H9 (cell line): ENCODE measurements around the gene IFT52. TPM values are rescaled to one million over a fixed set of nuclear protein-coding genes. Genes with fewer than 3 reads are reported as not detected.
A peak's percentile ranks its signal among the peaks of the same experiment; 100 is the strongest.

ENCODE experiments used
- DNase-seq: peaks from one replicate; pipeline ENCODE4 v3.0.0-alpha.2; 2017
- H2AFZ ChIP-seq: one replicate; pipeline ENCODE4 v1.6.1; 2013; ENCODE audit warnings: mild to moderate bottlenecking, low read length, control low read depth, moderate library complexity
- H2AK5ac ChIP-seq: 2 replicates; pipeline ENCODE4 v1.6.1; 2013; ENCODE audit warnings: low read length, control low read depth, mixed read lengths; ENCODE audit not compliant: insufficient read length
- H2BK120ac ChIP-seq: one replicate; pipeline ENCODE4 v1.6.1; 2013; ENCODE audit warnings: low read depth, mild to moderate bottlenecking, low read length, control low read depth, inconsistent platforms; ENCODE audit not compliant: poor library complexity, severe bottlenecking
- H2BK12ac ChIP-seq: 2 replicates; pipeline ENCODE4 v1.6.1; 2013; ENCODE audit warnings: low read length, control low read depth, mixed read lengths, low read depth; ENCODE audit not compliant: insufficient read length
- H2BK15ac ChIP-seq: 2 replicates; pipeline ENCODE4 v1.6.1; 2013; ENCODE audit warnings: low read depth, low read length, control low read depth
- H2BK20ac ChIP-seq: one replicate; pipeline ENCODE4 v1.6.1; 2013; ENCODE audit warnings: low read depth, mild to moderate bottlenecking, low read length, control low read depth, inconsistent platforms; ENCODE audit not compliant: poor library complexity, severe bottlenecking
- H2BK5ac ChIP-seq: 2 replicates; pipeline ENCODE4 v1.6.1; 2013; ENCODE audit warnings: low read length, control low read depth, mixed read lengths; ENCODE audit not compliant: insufficient read length
- H3K14ac ChIP-seq: 2 replicates; pipeline ENCODE4 v1.6.1; 2013; ENCODE audit warnings: low read length, control low read depth; ENCODE audit not compliant: insufficient read depth
- H3K18ac ChIP-seq: 2 replicates; pipeline ENCODE4 v1.6.1; 2013; ENCODE audit warnings: low read depth, mild to moderate bottlenecking, mixed read lengths, low read length, control low read depth; ENCODE audit not compliant: insufficient read length
- H3K23ac ChIP-seq: 2 replicates; pipeline ENCODE4 v1.6.1; 2013; ENCODE audit warnings: low read length, control low read depth, mixed read lengths, low read depth; ENCODE audit not compliant: insufficient read length
- H3K23me2 ChIP-seq: 2 replicates; pipeline ENCODE4 v1.6.1; 2013; ENCODE audit warnings: low read depth, mild to moderate bottlenecking, mixed read lengths, low read length, control low read depth; ENCODE audit not compliant: insufficient read length, poor library complexity, severe bottlenecking
- H3K27ac ChIP-seq: 2 replicates; pipeline ENCODE4 v1.5.1; 2013; ENCODE audit warnings: low read length, control low read depth, mixed read lengths, low read depth; ENCODE audit not compliant: insufficient read length
- H3K27me3 ChIP-seq: 2 replicates; pipeline ENCODE4 v1.6.1; 2013; ENCODE audit warnings: low read length, control low read depth, inconsistent platforms; ENCODE audit not compliant: insufficient read depth
- H3K4ac ChIP-seq: 2 replicates; pipeline ENCODE4 v1.6.1; 2013; ENCODE audit warnings: low read depth, mild to moderate bottlenecking, control low read depth, inconsistent platforms, low read length, moderate library complexity
- H3K4me1 ChIP-seq: 2 replicates; pipeline ENCODE4 v1.6.1; 2013; ENCODE audit warnings: low read length, control low read depth, inconsistent platforms; ENCODE audit not compliant: insufficient read depth
- H3K4me2 ChIP-seq: 2 replicates; pipeline ENCODE4 v1.6.1; 2013; ENCODE audit warnings: low read length, control low read depth, mixed read lengths; ENCODE audit not compliant: insufficient read length, insufficient read depth
- H3K56ac ChIP-seq: 2 replicates; pipeline ENCODE4 v1.6.1; 2013; ENCODE audit warnings: low read depth, mild to moderate bottlenecking, mixed read lengths, low read length, control low read depth; ENCODE audit not compliant: insufficient read length
- H3K79me1 ChIP-seq: 2 replicates; pipeline ENCODE4 v1.6.1; 2013; ENCODE audit warnings: low read depth, mild to moderate bottlenecking, moderate library complexity, low read length, control low read depth, inconsistent platforms; ENCODE audit not compliant: insufficient read depth, poor library complexity, severe bottlenecking
- H3K79me2 ChIP-seq: 2 replicates; pipeline ENCODE4 v1.6.1; 2013; ENCODE audit warnings: low read length, control low read depth, inconsistent platforms; ENCODE audit not compliant: insufficient read depth
- H3K9ac ChIP-seq: 2 replicates; pipeline ENCODE4 v1.6.1; 2013; ENCODE audit warnings: low read length, control low read depth, mixed read lengths; ENCODE audit not compliant: insufficient read length; ENCODE audit errors: extremely low read depth
- H3K9me3 ChIP-seq: one replicate; pipeline ENCODE4 v1.6.1; 2013; ENCODE audit warnings: low read depth, low read length, inconsistent platforms; ENCODE audit not compliant: control insufficient read depth
- H3T11ph ChIP-seq: one replicate; pipeline ENCODE4 v1.6.1; 2013; ENCODE audit warnings: mild to moderate bottlenecking, low read length, control low read depth, inconsistent platforms
- H4K20me1 ChIP-seq: one replicate; pipeline ENCODE4 v1.6.1; 2013; ENCODE audit not compliant: control insufficient read depth, insufficient read length, insufficient read depth
- H4K5ac ChIP-seq: 2 replicates; pipeline ENCODE4 v1.6.1; 2013; ENCODE audit warnings: low read depth, mild to moderate bottlenecking, mixed read lengths, low read length, control low read depth; ENCODE audit not compliant: insufficient read length
- H4K8ac ChIP-seq: replicated peaks from 2 replicates; pipeline ENCODE4 v1.6.1; 2013; ENCODE audit warnings: low read length, control low read depth, mixed read lengths, low read depth; ENCODE audit not compliant: insufficient read length
- H4K91ac ChIP-seq: 2 replicates; pipeline ENCODE4 v1.6.1; 2013; ENCODE audit warnings: low read depth, mild to moderate bottlenecking, moderate library complexity, mixed read lengths, low read length, control low read depth; ENCODE audit not compliant: insufficient read length
- H3K27ac Mint-ChIP-seq, 3 experiments: 2 replicates in 2 of 3; 3 replicates in 1 of 3; pipeline ENCODE4 v1.8.0; 2020 to 2021; ENCODE audit warnings: mixed read lengths in 3 of 3, mild to moderate bottlenecking in 1 of 3, moderate library complexity in 1 of 3
- H3K27me3 Mint-ChIP-seq: 2 replicates; pipeline ENCODE4 v1.8.0; 2021; ENCODE audit warnings: low read depth, mild to moderate bottlenecking, moderate library complexity, mixed read lengths
- H3K36me3 Mint-ChIP-seq, 3 experiments: 2 replicates in 2 of 3; 3 replicates in 1 of 3; pipeline ENCODE4 v1.8.0; 2020 to 2021; ENCODE audit warnings: low read depth in 3 of 3, mixed read lengths in 3 of 3; ENCODE audit not compliant: insufficient read depth in 1 of 3
- H3K4me1 Mint-ChIP-seq, 2 experiments: 2 replicates each; pipeline ENCODE4 v1.8.0; 2020; ENCODE audit warnings: mixed read lengths in 2 of 2
- H3K4me3 Mint-ChIP-seq, 2 experiments: 2 replicates in 1 of 2; 3 replicates in 1 of 2; pipeline ENCODE4 v1.8.0; 2020 to 2021; ENCODE audit warnings: mild to moderate bottlenecking in 2 of 2, mixed read lengths in 2 of 2, moderate library complexity in 1 of 2
- H3K9me3 Mint-ChIP-seq, 2 experiments: 2 replicates in 1 of 2; 3 replicates in 1 of 2; pipeline ENCODE4 v1.8.0; 2020; ENCODE audit warnings: mild to moderate bottlenecking in 2 of 2, mixed read lengths in 2 of 2, moderate library complexity in 1 of 2
- CTCF ChIP-seq: fragments of 200-600 bp; sonication (generic); conservative IDR thresholded peaks from 3 replicates; pipeline ENCODE4 v1.8.0; 2021; ENCODE audit warnings: antibody characterized with exemption, mild to moderate bottlenecking
- WGBS: extraction: QIAGEN DNeasy Blood & Tissue Kit; methylation state at CpG from one replicate; pipeline ENCODE4 v1.1.7; 2013; ENCODE audit warnings: missing lambda C conversion rate, low lambda C conversion rate, mixed read lengths; ENCODE audit not compliant: insufficient read length; ENCODE audit errors: extremely low coverage; 5-methylcytosine and 5-hydroxymethylcytosine counted together
- total RNA-seq: library from RNA; stranded (reverse); gene quantifications from 2 replicates; pipeline ENCODE4 v1.2.1, GENCODE V29; 2021

IFT52 gene
- total RNA-seq, 1 experiment from 2014 or later: 44.5 TPM

- no peak overlapping the region for H3K4ac ChIP-seq
- TF ChIP-seq CTCF: no peak
Observed at GRCh38 chr20:43689165-43689564, 98.4 kb downstream of the IFT52 start.

More at GRCh38 chr20:43689165-43689564, 98.4 kb downstream of the IFT52 start:
- Histone ChIP-seq H4K20me1 (no peaks in the 10 kb centered on the region), H3K79me2 (no peaks in the 10 kb centered on the region), H3K27me3 (no peaks in the 10 kb centered on the region), H4K91ac (no peak overlapping the region), H2BK15ac (no peak overlapping the region), H3K27ac (no peak overlapping the region), H2AFZ (no peak overlapping the region), H3K23me2 (no peaks in the 10 kb centered on the region), H2BK5ac (no peak overlapping the region), H3T11ph (no peak overlapping the region), H3K9me3 (no peaks in the 10 kb centered on the region), H4K5ac (no peak overlapping the region), H3K79me1 (no peaks in the 10 kb centered on the region), H3K4me1 (no peaks in the 10 kb centered on the region), H2AK5ac (no peak overlapping the region), H3K14ac (no peak overlapping the region), H3K4me2 (no peak overlapping the region), H2BK120ac (no peak overlapping the region), H2BK12ac (no peak overlapping the region), H3K9ac (no peak overlapping the region), H2BK20ac (no peak overlapping the region), H3K56ac (no peak overlapping the region), H3K23ac (no peak overlapping the region), H3K18ac (no peak overlapping the region), H4K8ac (no peak overlapping the region)
- Mint-ChIP-seq H3K4me1 (peaks cover 6 to 7% of the 10 kb centered on the region in 2 experiments), H3K4me3 (no peak overlapping the region), H3K36me3 (peaks cover 25 to 50% (median 47%) of the 10 kb centered on the region in 3 experiments; a peak in 6 of 7 replicates), H3K9me3 (no peaks in the 10 kb centered on the region), H3K27ac (peak overlapping the region in 2 of 3 experiments; percentile 36 to 72; a peak in 2 of 7 replicates), H3K27me3 (no peaks in the 10 kb centered on the region)
- no peak for DNase-seq
- no CpG with 5 or more reads among the region's 4 CpGs for WGBS
